Measurements from ENCODE around the gene BCAS3.

The BCAS3 gene

DNA sequence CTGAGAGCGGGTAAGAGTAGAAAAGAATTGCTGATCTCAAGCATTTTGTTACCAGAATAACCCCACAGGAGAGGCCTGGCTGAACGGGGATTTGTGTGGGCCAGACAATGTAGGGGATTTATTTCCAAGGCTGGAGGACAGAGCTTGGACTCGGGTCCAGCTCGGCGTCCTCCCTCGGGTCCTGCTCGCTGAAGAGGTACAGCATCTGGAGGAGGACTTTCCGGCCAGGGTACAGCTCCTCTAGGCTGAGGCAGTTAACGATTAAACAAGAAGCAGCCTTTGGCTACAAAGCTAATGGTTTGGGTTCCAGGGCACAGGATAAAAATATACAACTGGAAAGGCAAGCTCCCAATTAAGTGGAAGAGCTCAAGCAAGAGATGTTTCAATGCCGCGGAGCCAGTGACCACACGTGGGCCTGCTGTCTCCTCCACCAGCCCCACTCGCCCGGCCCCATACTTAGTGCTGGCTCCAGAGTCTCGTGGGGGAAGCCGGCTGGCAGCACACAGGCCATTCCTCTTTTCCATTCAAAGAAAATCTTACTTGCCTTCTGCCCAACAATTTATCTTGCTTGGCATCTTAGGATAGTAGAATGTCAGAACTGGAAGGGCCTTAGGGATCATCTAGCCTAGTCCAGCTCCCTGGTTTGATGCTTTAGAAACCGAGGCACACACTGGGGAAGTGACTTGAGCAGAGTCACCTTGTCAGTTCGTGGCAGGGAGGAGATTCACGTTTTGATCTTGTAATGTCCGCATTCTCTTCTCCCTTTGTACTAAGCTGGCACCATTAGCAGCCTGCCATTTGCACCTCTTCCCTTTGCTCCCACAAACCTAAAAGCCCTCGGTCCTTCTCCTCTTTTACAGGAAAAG is 636.0 kb downstream of the BCAS3 start:
- TF ChIP-seq Cebpa-rat (IDR thresholded peaks at IDR 0.05): no peak
- no peak overlapping the region for H3K4me2 ChIP-seq
- no peak overlapping the region for H3K9ac ChIP-seq
- no peaks in the 10 kb centered on the region for H3K9me3 ChIP-seq
- H3K36me3 ChIP-seq: no peaks in the 10 kb centered on the region
- no peak overlapping the region for H3K4me3 ChIP-seq
- no peak overlapping the region for H3K27ac ChIP-seq
- H3K27me3 ChIP-seq: no peaks in the 10 kb centered on the region
- H4K20me1 ChIP-seq: no peaks in the 10 kb centered on the region
- 0 out of 2 replicates have a peak, but pooled peaks cover 5% of the 10 kb centered on the region for H3K4me1 ChIP-seq

DNA sequence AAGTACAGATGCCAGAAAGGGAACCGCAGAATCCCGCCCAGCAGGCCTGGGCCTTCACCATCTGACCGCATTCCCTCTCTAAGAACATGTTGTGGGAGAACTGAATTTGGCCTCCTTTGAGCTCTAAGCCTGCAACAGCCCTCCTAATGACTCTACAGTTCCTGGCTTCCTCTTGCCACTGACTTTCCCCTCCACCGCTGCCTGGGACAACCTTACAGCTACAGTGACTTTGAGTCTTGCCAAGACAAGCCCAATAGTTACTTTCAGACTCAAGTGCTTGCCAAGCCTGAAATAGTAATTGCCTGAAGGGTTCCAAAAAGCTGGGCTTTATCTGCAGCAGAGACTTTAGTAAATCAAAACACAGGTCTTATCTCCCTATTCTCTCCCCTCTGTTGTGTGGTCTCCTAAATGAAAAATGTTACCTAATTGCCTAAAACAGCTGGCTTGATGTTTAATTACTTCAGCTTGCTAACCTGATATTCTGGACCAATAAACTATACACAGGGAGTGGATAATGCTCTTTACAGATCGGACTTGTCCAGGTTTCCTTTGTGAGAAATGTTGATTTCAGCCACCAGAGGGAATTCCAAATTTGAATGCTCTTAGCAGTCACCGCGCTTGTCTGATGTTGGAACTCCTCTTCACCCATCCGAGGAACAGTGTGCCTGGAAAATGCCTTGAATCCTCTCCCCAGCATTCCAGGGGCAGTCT is 636.9 kb downstream of the BCAS3 start:
- Histone ChIP-seq H3K27ac (no peak overlapping the region), H3K9ac (no peak overlapping the region), H3K36me3 (no peaks in the 10 kb centered on the region), H4K20me1 (no peaks in the 10 kb centered on the region), H3K4me2 (no peak overlapping the region), H3K4me1 (0 out of 2 replicates have a peak, but pooled peaks cover 5% of the 10 kb centered on the region), H3K4me3 (no peak overlapping the region), H3K9me3 (no peaks in the 10 kb centered on the region), H3K27me3 (no peaks in the 10 kb centered on the region)
- TF ChIP-seq Cebpa-rat (IDR thresholded peaks at IDR 0.05): no peak

DNA sequence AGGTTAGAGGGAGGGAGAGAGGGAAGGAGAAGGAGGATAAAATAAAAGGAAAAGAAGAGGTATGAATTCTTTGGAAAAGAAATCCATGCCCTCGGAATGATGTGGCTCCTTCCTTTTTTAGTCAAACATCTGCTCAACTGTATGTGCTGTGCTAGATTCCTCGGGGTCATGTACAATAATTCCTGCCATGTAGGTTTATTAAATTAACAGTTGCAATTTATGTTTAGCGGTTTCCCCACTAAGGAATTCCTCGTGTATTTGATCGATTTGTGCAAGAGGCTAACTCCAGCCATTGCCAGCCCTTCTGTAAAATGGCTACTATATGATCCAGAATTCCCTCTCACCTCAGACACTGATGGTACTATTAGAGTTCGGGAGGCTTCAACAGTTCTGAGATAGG is 639.0 kb downstream of the BCAS3 start:
- no peak for TF ChIP-seq Cebpa-rat (IDR thresholded peaks at IDR 0.05)
- Histone ChIP-seq H3K9ac (no peak overlapping the region), H3K9me3 (no peaks in the 10 kb centered on the region), H3K27ac (no peak overlapping the region), H3K36me3 (no peaks in the 10 kb centered on the region), H3K27me3 (no peaks in the 10 kb centered on the region), H3K4me3 (no peak overlapping the region), H3K4me1 (0 out of 2 replicates have a peak, but pooled peaks cover 5% of the 10 kb centered on the region), H4K20me1 (no peaks in the 10 kb centered on the region), H3K4me2 (no peak overlapping the region)

DNA sequence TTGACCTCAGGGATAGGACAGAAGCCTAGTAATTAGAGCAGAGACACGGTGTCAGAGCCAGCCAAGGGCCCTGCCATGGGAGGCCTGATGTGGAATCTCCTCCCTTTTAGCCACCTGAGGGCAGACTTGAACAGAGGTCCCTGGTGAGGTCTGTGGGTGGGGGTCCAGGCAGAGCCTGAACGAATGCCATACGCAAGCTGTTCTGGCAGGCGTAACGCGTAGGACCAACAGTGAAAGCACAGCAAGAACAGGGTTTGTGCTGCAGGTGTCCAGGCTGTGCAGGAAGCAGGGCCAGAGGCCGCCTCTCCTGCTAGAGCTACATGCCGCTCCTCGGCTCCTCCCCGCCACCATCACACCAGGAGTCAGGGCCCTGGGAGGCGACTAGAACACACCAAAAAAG is 640.1 kb downstream of the BCAS3 start:
- Histone ChIP-seq H3K27ac (no peak overlapping the region), H3K9ac (no peak overlapping the region), H4K20me1 (no peaks in the 10 kb centered on the region), H3K4me2 (no peak overlapping the region), H3K36me3 (no peaks in the 10 kb centered on the region), H3K4me1 (peaks cover 9% of the 10 kb centered on the region), H3K4me3 (no peak overlapping the region), H3K27me3 (no peaks in the 10 kb centered on the region), H3K9me3 (no peaks in the 10 kb centered on the region)
- no peak for TF ChIP-seq Cebpa-rat (IDR thresholded peaks at IDR 0.05)

DNA sequence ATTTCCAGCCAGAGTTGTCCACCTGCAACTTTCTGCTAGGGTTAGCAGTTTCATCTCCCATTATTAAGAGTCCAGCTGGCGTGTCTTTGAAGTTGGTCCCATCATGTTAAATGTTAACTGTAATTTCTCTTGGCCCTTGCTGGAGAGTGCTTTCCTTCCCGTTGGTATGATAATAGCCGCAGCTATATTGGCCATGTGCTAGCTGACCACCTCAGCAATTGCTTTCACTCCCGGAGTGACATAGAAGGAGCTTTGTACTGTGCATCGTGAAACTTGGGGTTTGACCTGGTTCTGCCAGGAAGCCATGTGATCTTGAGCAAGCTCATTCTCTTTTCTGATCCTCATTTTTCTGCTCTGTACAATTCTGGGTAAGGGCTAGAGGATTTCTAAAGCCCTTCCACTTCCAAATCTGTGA is 641.0 kb downstream of the BCAS3 start:
- Histone ChIP-seq H3K4me2 (peak overlapping the region; percentile 16; the same call in 1 of the 2 replicates), H3K36me3 (no peaks in the 10 kb centered on the region), H3K4me1 (peaks cover 18% of the 10 kb centered on the region), H3K9me3 (no peaks in the 10 kb centered on the region), H3K27ac (no peak overlapping the region), H3K9ac (no peak overlapping the region), H3K4me3 (no peak overlapping the region), H3K27me3 (no peaks in the 10 kb centered on the region), H4K20me1 (no peaks in the 10 kb centered on the region)
- no peak for TF ChIP-seq Cebpa-rat (IDR thresholded peaks at IDR 0.05)

DNA sequence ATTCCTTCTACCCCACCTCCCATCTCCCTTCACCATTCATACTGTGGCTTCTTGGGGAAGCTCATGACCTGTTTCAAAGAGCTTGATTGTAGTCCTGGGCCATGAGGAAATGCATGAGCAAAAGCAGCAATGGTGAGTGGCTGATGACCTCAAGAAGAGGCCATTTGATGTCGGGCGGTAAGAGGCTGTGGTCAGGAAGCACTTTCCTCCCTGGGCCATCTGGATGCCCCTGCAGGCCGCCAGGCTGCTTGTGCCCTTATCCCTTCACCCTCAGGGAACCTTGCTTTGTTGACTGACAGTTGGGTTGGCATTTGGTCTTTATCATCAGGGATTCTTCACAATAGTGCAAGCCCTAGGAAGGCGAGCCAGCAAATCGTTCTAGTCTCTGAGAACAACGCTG is 643.7 kb downstream of the BCAS3 start:
- no peaks in the 10 kb centered on the region for H3K27me3 ChIP-seq

GRCh38 chr17:61322325-61323002 is 644.8 kb downstream of the BCAS3 start:
- H3K36me3 ChIP-seq: no peaks in the 10 kb centered on the region
- no peak overlapping the region for H3K4me3 ChIP-seq
- H3K27ac ChIP-seq: no peak overlapping the region
- TF ChIP-seq Cebpa-rat (IDR thresholded peaks at IDR 0.05): no peak
- H3K9me3 ChIP-seq: no peaks in the 10 kb centered on the region
- no peaks in the 10 kb centered on the region for H3K27me3 ChIP-seq
- H4K20me1 ChIP-seq: no peaks in the 10 kb centered on the region
- peaks cover 31% of the 10 kb centered on the region for H3K4me1 ChIP-seq
- peak overlapping the region; percentile 64 for H3K4me2 ChIP-seq
- no peak overlapping the region for H3K9ac ChIP-seq

More for the DNA sequence above, 643.7 kb downstream of the BCAS3 start:
- TF ChIP-seq Cebpa-rat (IDR thresholded peaks at IDR 0.05): no peak
- no peak overlapping the region for H3K9ac ChIP-seq
- H3K4me2 ChIP-seq: no peak overlapping the region
- H3K27ac ChIP-seq: no peak overlapping the region
- H3K9me3 ChIP-seq: no peaks in the 10 kb centered on the region
- H4K20me1 ChIP-seq: no peaks in the 10 kb centered on the region
- H3K4me1 ChIP-seq: peaks cover 31% of the 10 kb centered on the region
- H3K36me3 ChIP-seq: no peaks in the 10 kb centered on the region
- no peak overlapping the region for H3K4me3 ChIP-seq

DNA sequence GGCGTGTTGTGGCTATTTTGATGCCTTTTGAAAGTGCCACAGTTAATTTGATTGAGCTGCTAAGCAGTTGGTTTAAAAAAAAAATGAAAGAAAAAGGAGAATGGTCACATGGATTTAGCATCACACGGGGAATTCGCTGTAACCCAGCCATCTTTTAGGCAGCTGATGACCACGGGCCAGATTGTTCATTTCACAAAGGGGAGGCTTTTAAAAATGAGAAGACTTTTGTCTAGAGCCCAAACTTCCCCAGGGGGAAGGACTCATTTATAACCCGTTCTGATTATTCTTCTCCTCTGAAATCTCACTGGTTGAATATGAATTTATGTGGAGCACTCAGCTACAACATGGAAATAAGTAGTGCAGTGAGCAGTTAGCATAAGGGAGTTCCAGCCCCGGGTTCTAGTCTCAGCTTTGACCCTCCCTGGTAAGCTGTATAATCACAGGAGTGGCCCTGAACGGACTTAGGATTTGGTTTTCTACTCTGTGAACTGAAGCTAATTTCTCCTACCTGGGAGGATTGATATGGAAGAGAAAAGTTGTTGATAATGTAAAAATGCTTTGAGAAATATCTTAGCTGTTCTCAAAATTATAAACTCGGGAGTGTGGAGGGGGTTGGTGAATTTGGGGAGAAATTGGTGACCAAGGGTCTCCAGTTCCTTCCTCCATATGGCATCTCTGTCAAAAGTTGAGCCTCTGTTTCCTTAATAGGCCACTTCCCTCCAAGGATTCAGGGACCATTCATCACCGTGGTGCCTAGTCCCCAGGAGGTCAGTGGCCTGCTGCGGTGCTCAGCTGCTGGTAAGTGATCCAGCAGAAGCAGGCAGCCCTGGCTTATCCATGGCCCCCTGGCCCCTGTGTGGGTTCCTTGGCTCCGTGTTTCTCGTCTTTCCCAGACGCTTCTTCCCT is 645.6 kb downstream of the BCAS3 start:
- no peaks in the 10 kb centered on the region for H3K27me3 ChIP-seq
- peak overlapping the region; percentile 64 for H3K4me2 ChIP-seq
- H3K9ac ChIP-seq: no peak overlapping the region
- no peak overlapping the region for H3K27ac ChIP-seq
- H3K4me1 ChIP-seq: peaks cover 30% of the 10 kb centered on the region
- no peaks in the 10 kb centered on the region for H3K36me3 ChIP-seq
- H3K9me3 ChIP-seq: no peaks in the 10 kb centered on the region
- H3K4me3 ChIP-seq: no peak overlapping the region
- TF ChIP-seq Cebpa-rat (IDR thresholded peaks at IDR 0.05): no peak
- no peaks in the 10 kb centered on the region for H4K20me1 ChIP-seq

Data from BLaER1 (cell line).